ENCODE results near the gene SYAP1. TPM values are rescaled to one million over a fixed set of nuclear protein-coding genes. Genes with fewer than 3 reads are reported as not detected.

SYAP1 gene
- total and polyA plus RNA-seq, 2 of the 8 experiments (the other 6 are each of a cell fraction or from before 2014, with no cell fraction given) = 2.9 to 20.3 TPM

DNA sequence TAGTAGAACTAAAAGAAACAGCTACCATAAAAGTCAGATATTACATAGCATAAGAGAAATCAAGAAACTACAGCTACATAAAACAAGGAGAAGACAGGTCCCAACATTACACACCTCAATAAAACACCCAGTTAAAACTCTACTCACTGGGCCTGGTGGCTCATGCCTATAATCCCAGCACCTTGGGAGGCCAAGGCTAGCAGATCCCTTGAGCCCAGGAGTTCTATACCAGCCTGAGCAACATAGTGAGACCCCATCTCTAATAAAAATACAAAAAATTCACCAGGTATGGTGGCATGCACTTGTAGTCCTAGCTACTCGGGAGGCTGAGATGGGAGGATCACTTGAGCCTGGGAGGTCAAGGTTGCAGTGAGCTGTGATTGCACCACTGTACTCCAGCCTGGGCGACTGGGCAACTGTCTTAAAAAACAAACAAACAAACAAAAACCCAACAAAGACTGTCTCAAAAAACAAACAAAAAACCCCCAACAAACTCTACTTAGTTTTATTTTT is 51.6 kb downstream of the SYAP1 start:
- Histone ChIP-seq H4K20me1 (replicated peaks in 1 of 2; ENCODE audit: control insufficient read depth in 1 of 2, insufficient read depth in 2 of 2, low read length in 2 of 2) (no peaks in the 10 kb centered on the region), H3K36me3 (ENCODE audit: control insufficient read depth in 2 of 4, insufficient read depth in 4 of 4, low read length in 3 of 4) (no peaks in the 10 kb centered on the region), H4K91ac (replicated peaks; ENCODE audit: insufficient read length, low read length) (no peak overlapping the region), H4K8ac (ENCODE audit: extremely low read depth, insufficient read depth, low read length) (no peak overlapping the region), H3K23ac (ENCODE audit: insufficient read length) (no peak overlapping the region), H3K18ac (ENCODE audit: extremely low read depth, low read length) (no peak overlapping the region), H3K79me2 (ENCODE audit: control insufficient read depth in 1 of 2, insufficient read depth in 2 of 2, low read length in 2 of 2) (no peaks in the 10 kb centered on the region), H3K4me1 (replicated peaks in 1 of 4; ENCODE audit: control insufficient read depth in 3 of 4, insufficient read depth in 4 of 4, low read length in 3 of 4) (peaks cover 0 to 6% (median 0%) of the 10 kb centered on the region in 4 experiments; a peak in 2 of 7 replicates), H2BK5ac (ENCODE audit: low read depth, low read length) (peak overlapping the region; percentile 66; the same call in 1 of the 2 replicates), H3K4me3 (ENCODE audit: extremely low read depth in 1 of 4, insufficient read depth in 2 of 4, low read depth in 3 of 4, low read length in 4 of 4) (no peak overlapping the region), H3K14ac (ENCODE audit: insufficient read length) (no peak overlapping the region), H2BK15ac (ENCODE audit: low read length) (no peak overlapping the region), H2BK20ac (ENCODE audit: low read length) (peak overlapping the region; percentile 48; the same call in 1 of the 2 replicates), H3K4ac (replicated peaks; ENCODE audit: insufficient read length, low read depth, low read length) (no peak overlapping the region), H3K56ac (replicated peaks; ENCODE audit: insufficient read length, low read depth, low read length) (no peak overlapping the region), H4K5ac (ENCODE audit: insufficient read length, low read depth, low read length) (peak overlapping the region; percentile 65), H3K4me2 (ENCODE audit: insufficient read depth in 1 of 2, low read depth in 2 of 2, low read length in 2 of 2) (peak overlapping the region in 1 of 2 experiments; percentile 32; a peak in 2 of 4 replicates), H3K27ac (ENCODE audit: low read depth, low read length) (peak overlapping the region; percentile 52; the same call in 1 of the 2 replicates), H3K9ac (replicated peaks in 1 of 4; ENCODE audit: extremely low read depth in 1 of 4, low read depth in 3 of 4, low read length in 3 of 4) (no peak overlapping the region), H3K27me3 (replicated peaks in 1 of 4; ENCODE audit: control insufficient read depth in 3 of 4, extremely low read depth in 1 of 4, insufficient read depth in 3 of 4, low read length in 3 of 4) (no peaks in the 10 kb centered on the region), H3K79me1 (ENCODE audit: low read depth, low read length) (no peaks in the 10 kb centered on the region), H3K23me2 (ENCODE audit: low read depth, low read length) (no peaks in the 10 kb centered on the region), H2BK120ac (replicated peaks; ENCODE audit: low read depth, low read length) (no peak overlapping the region), H2BK12ac (ENCODE audit: low read depth, low read length) (no peak overlapping the region), H2AFZ (ENCODE audit: low read length) (no peak overlapping the region), H3K9me3 (ENCODE audit: insufficient read depth in 2 of 2, low read depth in 1 of 2, low read length in 1 of 2) (peaks cover 2 to 5% of the 10 kb centered on the region in 2 experiments; a peak in 1 of 4 replicates), H2AK5ac (ENCODE audit: low read depth, low read length) (no peak overlapping the region)
- CTCF ChIA-PET (ENCODE audit: partially characterized antibody) = interaction anchor here (0.8 to 1.2 kb wide), 2 partner anchors 9 to 55 kb away, joined by 3 to 4 read pairs; no protein-coding TSS in a partner anchor
- WGBS, 2 experiments (ENCODE audit: extremely low coverage in 1 of 2, insufficient coverage in 1 of 2, insufficient read length in 1 of 2, insufficient replicate concordance in 2 of 2, low coverage in 1 of 2, low lambda C conversion rate in 2 of 2, missing lambda C conversion rate in 1 of 2) = 90% methylated on average over 2 of the region's 2 CpGs; no CpG with 5 or more reads in 1 of the 2 experiments
- no peak for DNase-seq (ENCODE audit: low read depth in 1 of 2, low spot score in 2 of 2)
- FAIRE-seq = no peak
- POLR2A ChIA-PET (ENCODE audit: partially characterized antibody) = interaction anchor here (0.6 to 1.9 kb wide), 10 partner anchors 8 to 288 kb away, joined by 3 to 9 read pairs (median 4); partner anchors contain the start of genes CTPS2 and SYAP1
- TF ChIP-seq CBX5 (IDR thresholded peaks at IDR 0.05; ENCODE audit: low read depth, low read length) = no peak
- no peak for TF ChIP-seq YY1 (IDR thresholded peaks at IDR 0.05; ENCODE audit: low read depth, low read length)
- TF ChIP-seq EP300 (IDR thresholded peaks at IDR 0.05; ENCODE audit: borderline replicate concordance in 1 of 2, low read depth in 2 of 2, low read length in 2 of 2) = no peak
- no peak for TF ChIP-seq RBBP5 (IDR thresholded peaks at IDR 0.05; ENCODE audit: borderline replicate concordance, low read depth, low read length)
- TF ChIP-seq SP1 (IDR thresholded peaks at IDR 0.05; ENCODE audit: low read depth, low read length) = no peak
- TF ChIP-seq PHF8 (conservative IDR thresholded peaks at IDR 0.05; ENCODE audit: low read depth, low read length) = no peak
- TF ChIP-seq BRCA1 (IDR thresholded peaks at IDR 0.05; ENCODE audit: low read depth, low read length) = no peak
- no peak for TF ChIP-seq JUN (IDR thresholded peaks at IDR 0.05; ENCODE audit: low read depth, low read length)
- TF ChIP-seq CHD2 (IDR thresholded peaks at IDR 0.05; ENCODE audit: low read length) = no peak
- TF ChIP-seq ZNF274 (IDR thresholded peaks at IDR 0.05; ENCODE audit: borderline replicate concordance, extremely low read depth, low read length) = no peak
- no peak for TF ChIP-seq KDM1A (IDR thresholded peaks at IDR 0.05; ENCODE audit: borderline replicate concordance, low read length)
- no peak for TF ChIP-seq NRF1 (IDR thresholded peaks at IDR 0.05; ENCODE audit: low read depth, low read length)
- TF ChIP-seq NANOG (IDR thresholded peaks at IDR 0.05; ENCODE audit: insufficient read depth, low read depth, low read length, poor library complexity, severe bottlenecking) = no peak
